GM10266 (cell line): ENCODE results near the gene CCDC171.

ENCODE experiments used
- DNase-seq: peaks from one replicate; pipeline ENCODE4 v3.0.0; 2012; ENCODE audit errors: extremely low spot score
- TF ChIP-seq, protein P1 (sequence below): IDR thresholded peaks from 2 replicates; pipeline ENCODE4 v1.5.1; 2012; ENCODE audit warnings: mild to moderate bottlenecking, low read depth; ENCODE audit not compliant: control insufficient read depth, insufficient read depth; ENCODE audit errors: missing control alignments

Gene CCDC171

GRCh38 chr9:15942831-15943424 is 390.1 kb downstream of the CCDC171 start:
- TF ChIP-seq, protein P1, sequence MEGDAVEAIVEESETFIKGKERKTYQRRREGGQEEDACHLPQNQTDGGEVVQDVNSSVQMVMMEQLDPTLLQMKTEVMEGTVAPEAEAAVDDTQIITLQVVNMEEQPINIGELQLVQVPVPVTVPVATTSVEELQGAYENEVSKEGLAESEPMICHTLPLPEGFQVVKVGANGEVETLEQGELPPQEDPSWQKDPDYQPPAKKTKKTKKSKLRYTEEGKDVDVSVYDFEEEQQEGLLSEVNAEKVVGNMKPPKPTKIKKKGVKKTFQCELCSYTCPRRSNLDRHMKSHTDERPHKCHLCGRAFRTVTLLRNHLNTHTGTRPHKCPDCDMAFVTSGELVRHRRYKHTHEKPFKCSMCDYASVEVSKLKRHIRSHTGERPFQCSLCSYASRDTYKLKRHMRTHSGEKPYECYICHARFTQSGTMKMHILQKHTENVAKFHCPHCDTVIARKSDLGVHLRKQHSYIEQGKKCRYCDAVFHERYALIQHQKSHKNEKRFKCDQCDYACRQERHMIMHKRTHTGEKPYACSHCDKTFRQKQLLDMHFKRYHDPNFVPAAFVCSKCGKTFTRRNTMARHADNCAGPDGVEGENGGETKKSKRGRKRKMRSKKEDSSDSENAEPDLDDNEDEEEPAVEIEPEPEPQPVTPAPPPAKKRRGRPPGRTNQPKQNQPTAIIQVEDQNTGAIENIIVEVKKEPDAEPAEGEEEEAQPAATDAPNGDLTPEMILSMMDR, result no peak
- no peak for DNase-seq

- TF ChIP-seq, protein P1, result no peak
- DNase-seq, result no peak
Measured at GRCh38 chr9:15944341-15944740, 391.5 kb downstream of the CCDC171 start.

DNA sequence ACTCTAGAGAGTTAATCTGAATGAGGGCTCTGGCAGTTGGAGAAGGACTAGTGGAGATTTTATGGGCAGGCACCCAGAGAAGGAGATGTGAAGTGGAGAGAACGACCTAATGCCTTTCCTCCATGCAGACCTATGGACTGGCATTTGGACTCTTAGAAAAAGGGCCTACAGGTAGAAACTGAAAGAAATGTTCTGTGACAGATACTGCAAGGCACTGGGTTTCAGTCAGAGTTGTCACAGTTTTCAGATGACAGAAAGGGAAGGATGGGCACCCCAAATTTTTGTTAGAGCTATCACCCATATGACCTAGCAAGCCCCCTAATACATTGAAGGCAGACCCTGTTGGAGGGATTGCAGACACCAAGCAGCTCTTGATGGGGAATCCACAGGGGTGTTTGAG is 406.8 kb downstream of the CCDC171 start:
- TF ChIP-seq, protein P1, result no peak
- DNase-seq, result no peak

GRCh38 chr9:15961217-15961616 is 408.4 kb downstream of the CCDC171 start:
- DNase-seq, result no peak

DNA sequence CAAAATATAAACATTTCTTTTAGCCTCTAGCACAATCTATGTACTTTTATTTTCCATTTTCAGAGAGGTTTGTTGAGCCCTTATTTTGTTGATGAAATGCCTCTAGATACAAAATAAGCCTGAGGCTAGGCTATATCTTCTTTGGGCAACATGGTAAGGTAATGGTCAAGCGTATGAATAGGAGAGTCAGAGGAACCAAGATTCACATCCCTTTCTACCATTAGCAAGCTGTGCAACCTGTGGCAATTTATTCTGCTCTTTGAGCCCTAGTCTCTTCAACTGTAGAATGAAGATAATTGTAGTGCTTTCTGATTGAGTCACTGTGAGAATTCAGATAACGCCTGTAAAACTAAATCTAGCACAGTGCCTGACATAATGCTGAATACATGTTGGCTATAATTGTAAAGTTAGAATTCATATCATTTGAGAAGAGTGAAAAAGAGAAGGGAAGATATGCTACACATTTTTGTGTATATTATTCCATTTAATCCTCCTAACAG is 412.5 kb downstream of the CCDC171 start:
- no peak for DNase-seq
- TF ChIP-seq, protein P1, result no peak

More at GRCh38 chr9:15961217-15961616, 408.4 kb downstream of the CCDC171 start:
- TF ChIP-seq, protein P1, result no peak

DNA sequence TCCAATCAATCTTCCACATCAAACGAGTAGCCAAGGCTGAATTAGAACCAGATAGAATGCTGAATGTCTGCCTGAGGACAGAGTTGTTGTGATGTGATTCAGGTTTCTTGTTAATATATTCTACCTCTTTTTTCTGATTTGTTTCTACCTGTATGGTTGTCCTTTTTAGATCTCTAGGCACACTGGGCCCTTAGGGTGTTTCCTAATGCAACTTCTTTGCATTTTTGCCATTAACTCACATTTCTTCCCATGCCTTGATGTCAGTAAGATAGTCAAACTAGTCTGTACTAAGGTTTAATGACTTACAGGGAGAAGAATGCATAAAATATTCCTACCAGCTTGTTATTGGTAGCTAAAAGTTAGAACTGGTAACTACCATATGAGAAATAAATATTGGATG is 413.6 kb downstream of the CCDC171 start:
- TF ChIP-seq, protein P1, result no peak
- no peak for DNase-seq

- TF ChIP-seq, protein P1, result no peak
- DNase-seq, result no peak
Measured at GRCh38 chr9:15967068-15967467, 414.2 kb downstream of the CCDC171 start.
